Nephron (organoid): ENCODE results near the gene MLH1.

ENCODE experiments used
- H3K27ac Mint-ChIP-seq, 3 experiments: 2 replicates each; pipeline ENCODE4 v1.8.0; 2020; ENCODE audit warnings: mixed read lengths in 3 of 3, mild to moderate bottlenecking in 2 of 3, moderate library complexity in 1 of 3
- H3K27me3 Mint-ChIP-seq: 2 replicates; pipeline ENCODE4 v1.8.0; 2021; ENCODE audit warnings: low read depth, mild to moderate bottlenecking, moderate library complexity, mixed read lengths
- H3K36me3 Mint-ChIP-seq: 2 replicates; pipeline ENCODE4 v1.8.0; 2020; ENCODE audit warnings: low read depth, mixed read lengths
- H3K4me1 Mint-ChIP-seq: 2 replicates; pipeline ENCODE4 v1.8.0; 2020; ENCODE audit warnings: mixed read lengths
- H3K4me3 Mint-ChIP-seq, 3 experiments: 2 replicates each; pipeline ENCODE4 v1.8.0; 2020; ENCODE audit warnings: mild to moderate bottlenecking in 3 of 3, mixed read lengths in 3 of 3, moderate library complexity in 2 of 3
- H3K9me3 Mint-ChIP-seq: 2 replicates; pipeline ENCODE4 v1.8.0; 2020; ENCODE audit warnings: mixed read lengths
- CTCF ChIP-seq, 3 experiments: fragments of 200-600 bp; sonication (generic); IDR thresholded peaks; one replicate each; pipeline ENCODE4 v1.5.0; 2021; ENCODE audit warnings: antibody characterized with exemption in 3 of 3; ENCODE audit not compliant: unreplicated experiment in 3 of 3

The MLH1 gene

DNA sequence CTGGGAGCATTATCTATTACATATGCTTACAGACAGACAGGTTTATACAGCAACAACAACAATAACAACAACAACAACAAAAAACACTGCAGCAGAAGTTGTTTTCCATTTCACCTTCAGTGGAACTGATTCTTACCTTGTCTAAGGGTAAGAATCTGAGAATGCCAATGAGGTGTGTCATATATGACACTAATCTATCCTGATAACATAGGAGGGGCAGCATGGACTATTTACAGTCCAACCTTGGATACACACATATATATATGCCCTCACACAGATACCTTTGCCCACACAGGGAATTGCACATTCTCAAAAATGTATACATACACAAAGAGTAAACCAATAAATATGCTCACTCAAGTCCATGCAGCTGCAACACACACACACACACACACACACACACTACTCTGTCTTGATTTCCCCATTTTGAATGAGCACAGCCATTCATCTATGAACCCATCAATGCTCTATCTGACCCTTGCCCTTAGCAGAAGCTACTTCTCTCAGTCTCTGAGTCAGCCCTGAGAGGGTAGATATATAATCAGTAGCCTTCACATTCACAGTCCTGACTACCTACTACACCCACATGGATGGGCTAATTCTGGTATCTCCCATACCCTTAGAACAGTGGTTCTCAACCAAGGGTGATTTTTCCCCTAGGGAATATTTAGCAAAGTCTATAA, 38.7 kb upstream of the MLH1 start:
- Mint-ChIP-seq H3K36me3 (no peaks in the 10 kb centered on the region), H3K9me3 (peaks cover under 1% of the 10 kb centered on the region), H3K4me1 (peaks cover 1% of the 10 kb centered on the region), H3K27ac (no peak overlapping the region), H3K4me3 (no peak overlapping the region), H3K27me3 (no peaks in the 10 kb centered on the region)
- TF ChIP-seq CTCF (IDR thresholded peaks at IDR 0.05; ENCODE audit: unreplicated experiment in 3 of 3) = no peak

DNA sequence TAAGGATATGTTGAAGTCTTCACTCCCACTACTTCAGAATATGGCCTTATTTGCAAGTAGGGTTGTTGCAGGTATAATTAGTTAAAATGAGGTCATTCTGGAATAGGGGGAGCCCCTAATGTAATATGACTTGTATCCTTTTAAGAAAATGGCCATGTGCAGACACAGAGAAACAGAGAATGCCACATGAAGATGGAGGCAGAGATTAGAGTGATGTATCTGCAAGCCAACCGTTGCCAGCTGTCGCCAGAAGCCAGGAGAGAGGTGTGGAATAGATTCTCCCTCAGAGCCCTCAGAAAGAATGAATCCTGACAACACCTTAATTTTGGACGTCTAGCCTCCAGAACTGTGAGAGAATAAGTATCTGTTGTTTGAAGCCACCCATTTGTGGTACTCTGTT, 37.2 kb upstream of the MLH1 start:
- Mint-ChIP-seq H3K4me3 (no peak overlapping the region), H3K27ac (no peak overlapping the region), H3K36me3 (no peaks in the 10 kb centered on the region), H3K9me3 (no peaks in the 10 kb centered on the region), H3K4me1 (peaks cover 5% of the 10 kb centered on the region), H3K27me3 (no peaks in the 10 kb centered on the region)
- no peak for TF ChIP-seq CTCF (IDR thresholded peaks at IDR 0.05; ENCODE audit: unreplicated experiment in 3 of 3)

- no peak for TF ChIP-seq CTCF (IDR thresholded peaks at IDR 0.05; ENCODE audit: unreplicated experiment in 3 of 3)
- H3K27me3 Mint-ChIP-seq = no peaks in the 10 kb centered on the region
- no peak overlapping the region for H3K4me3 Mint-ChIP-seq
- H3K27ac Mint-ChIP-seq = no peak overlapping the region
- H3K36me3 Mint-ChIP-seq = no peaks in the 10 kb centered on the region
- peaks cover 5% of the 10 kb centered on the region for H3K4me1 Mint-ChIP-seq
- no peaks in the 10 kb centered on the region for H3K9me3 Mint-ChIP-seq
Measured at GRCh38 chr3:36957063-36957462, 36.3 kb upstream of the MLH1 start.

DNA sequence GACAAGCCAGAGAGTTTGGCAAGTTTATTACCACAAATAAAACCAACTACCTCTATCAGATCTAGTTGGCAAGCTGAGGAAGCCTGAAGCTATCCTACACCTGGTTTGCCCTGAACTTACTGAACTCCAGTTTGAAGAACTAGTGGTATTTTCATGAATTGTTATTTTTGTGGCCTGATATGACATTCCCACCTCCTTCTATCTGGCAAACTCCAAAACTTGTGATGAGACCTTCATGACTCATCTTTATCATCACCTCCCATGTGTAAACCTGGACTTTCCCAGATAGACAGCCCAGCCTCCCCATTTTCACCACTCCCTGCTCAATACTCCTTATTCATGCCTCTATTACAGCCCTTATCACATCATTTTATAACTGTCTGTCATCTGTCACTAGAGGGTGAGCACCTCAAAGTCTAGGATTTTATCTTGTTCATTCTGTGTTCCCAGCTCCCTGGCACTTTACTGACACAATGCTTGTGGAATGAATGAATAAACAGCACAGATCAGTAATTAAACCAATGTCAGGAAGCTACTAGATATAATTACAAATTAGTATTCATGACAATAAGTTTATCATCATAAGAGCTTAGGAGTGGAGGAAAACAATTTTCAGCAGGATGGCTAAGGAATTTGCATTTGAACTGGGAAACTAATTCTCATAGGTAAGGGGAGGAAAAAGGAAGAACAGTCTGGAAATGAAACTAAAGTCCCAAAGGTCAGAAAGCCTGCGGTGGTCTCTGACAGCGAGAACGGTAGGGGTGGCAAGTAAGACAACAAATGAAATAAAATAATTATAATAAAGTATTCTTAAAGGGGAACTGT, 35.2 kb upstream of the MLH1 start:
- H3K4me1 Mint-ChIP-seq = peaks cover 5% of the 10 kb centered on the region
- H3K9me3 Mint-ChIP-seq = no peaks in the 10 kb centered on the region
- no peaks in the 10 kb centered on the region for H3K36me3 Mint-ChIP-seq
- no peak overlapping the region for H3K27ac Mint-ChIP-seq
- no peak for TF ChIP-seq CTCF (IDR thresholded peaks at IDR 0.05; ENCODE audit: unreplicated experiment in 3 of 3)
- no peak overlapping the region for H3K4me3 Mint-ChIP-seq
- H3K27me3 Mint-ChIP-seq = no peaks in the 10 kb centered on the region

GRCh38 chr3:36959821-36960220, 33.5 kb upstream of the MLH1 start:
- H3K36me3 Mint-ChIP-seq = no peaks in the 10 kb centered on the region
- H3K9me3 Mint-ChIP-seq = no peaks in the 10 kb centered on the region
- peaks cover 5% of the 10 kb centered on the region for H3K4me1 Mint-ChIP-seq
- no peaks in the 10 kb centered on the region for H3K27me3 Mint-ChIP-seq
- H3K27ac Mint-ChIP-seq = peak overlapping the region in 2 of 3 experiments; percentile 15 to 34
- no peak overlapping the region for H3K4me3 Mint-ChIP-seq
- no peak for TF ChIP-seq CTCF (IDR thresholded peaks at IDR 0.05; ENCODE audit: unreplicated experiment in 3 of 3)
